ENCODE data around the gene ACTC1.

GRCh38 chr15:34754674-34755418 is 40.5 kb downstream of the ACTC1 start, which contains the start of gene GJD2:
- TF ChIP-seq, protein P1, sequence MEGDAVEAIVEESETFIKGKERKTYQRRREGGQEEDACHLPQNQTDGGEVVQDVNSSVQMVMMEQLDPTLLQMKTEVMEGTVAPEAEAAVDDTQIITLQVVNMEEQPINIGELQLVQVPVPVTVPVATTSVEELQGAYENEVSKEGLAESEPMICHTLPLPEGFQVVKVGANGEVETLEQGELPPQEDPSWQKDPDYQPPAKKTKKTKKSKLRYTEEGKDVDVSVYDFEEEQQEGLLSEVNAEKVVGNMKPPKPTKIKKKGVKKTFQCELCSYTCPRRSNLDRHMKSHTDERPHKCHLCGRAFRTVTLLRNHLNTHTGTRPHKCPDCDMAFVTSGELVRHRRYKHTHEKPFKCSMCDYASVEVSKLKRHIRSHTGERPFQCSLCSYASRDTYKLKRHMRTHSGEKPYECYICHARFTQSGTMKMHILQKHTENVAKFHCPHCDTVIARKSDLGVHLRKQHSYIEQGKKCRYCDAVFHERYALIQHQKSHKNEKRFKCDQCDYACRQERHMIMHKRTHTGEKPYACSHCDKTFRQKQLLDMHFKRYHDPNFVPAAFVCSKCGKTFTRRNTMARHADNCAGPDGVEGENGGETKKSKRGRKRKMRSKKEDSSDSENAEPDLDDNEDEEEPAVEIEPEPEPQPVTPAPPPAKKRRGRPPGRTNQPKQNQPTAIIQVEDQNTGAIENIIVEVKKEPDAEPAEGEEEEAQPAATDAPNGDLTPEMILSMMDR (IDR thresholded peaks at IDR 0.05): no peak
- TF ChIP-seq POLR2A (IDR thresholded peaks at IDR 0.05): no peak

All from uterus (tissue), 2 donors.